Right atrium auricular region (tissue), 2 donors: ENCODE measurements around the gene TMEM140. TPM values are rescaled to one million over a fixed set of nuclear protein-coding genes. Genes with fewer than 3 reads are reported as not detected.

Experiments used
- DNase-seq: peaks from one replicate; pipeline ENCODE4 v3.0.0-alpha.2; 2019; ENCODE audit warnings: low spot score
- H3K27ac ChIP-seq, 2 donors: fragments of 200-600 bp; sonication (generic); 1 replicate in 1 of 2; 2 replicates in 1 of 2; pipeline ENCODE4 v1.5.1; 2016 to 2019
- H3K27me3 ChIP-seq, 2 donors: fragments of 200-600 bp; sonication (generic); one replicate each; pipeline versions ENCODE4 v1.5.1 to v1.6.0; 2017 to 2019
- H3K36me3 ChIP-seq: fragments of 200-600 bp; sonication (generic); one replicate; pipeline ENCODE4 v1.5.1; 2016
- H3K4me1 ChIP-seq, 2 donors: fragments of 200-600 bp; sonication (generic); one replicate each; pipeline versions ENCODE4 v1.5.1 to v1.6.0; 2017 to 2019
- H3K4me3 ChIP-seq, 2 donors: fragments of 200-600 bp; sonication (generic); 1 replicate in 1 of 2; 2 replicates in 1 of 2; pipeline ENCODE4 v1.5.1; 2017 to 2019; ENCODE audit warnings: mild to moderate bottlenecking in 1 of 2, moderate library complexity in 1 of 2
- H3K9me3 ChIP-seq, 2 donors: fragments of 200-600 bp; sonication (generic); one replicate each; pipeline ENCODE4 v1.5.1; 2019
- CTCF ChIP-seq, 2 donors: fragments of 200-600 bp; sonication (generic); IDR thresholded peaks; one replicate each; pipeline ENCODE4 v1.5.1; 2019; ENCODE audit warnings: antibody characterized with exemption in 2 of 2
- total RNA-seq, 2 donors: library from RNA; depleted of rRNA; stranded (reverse); fragments of >200 nt; gene quantifications; one replicate each; pipeline ENCODE4 v1.1.0, GENCODE V29; 2016

TMEM140 gene
- total RNA-seq, 2 donors from 2014 or later, result 10.7 to 14.9 TPM

- H3K4me3 ChIP-seq, result no peak overlapping the region
- peak; percentile 58 for DNase-seq
- peaks cover 34% of the 10 kb centered on the region for H3K36me3 ChIP-seq
Observed at GRCh38 chr7:135168001-135168400, 20.1 kb downstream of the TMEM140 start.

GRCh38 chr7:135168489-135169140 is 20.7 kb downstream of the TMEM140 start:
- Histone ChIP-seq H3K27me3 (no peaks in the 10 kb centered on the region), H3K4me3 (no peak overlapping the region), H3K9me3 (no peaks in the 10 kb centered on the region), H3K27ac (peak overlapping the region; percentile 7 to 97), H3K4me1 (peaks cover 0 to 70% of the 10 kb centered on the region in 2 donors), H3K36me3 (peaks cover 34% of the 10 kb centered on the region)
- DNase-seq, result peak; percentile 54
- TF ChIP-seq CTCF (IDR thresholded peaks at IDR 0.05), result no peak

More at GRCh38 chr7:135168001-135168400, 20.1 kb downstream of the TMEM140 start:
- Histone ChIP-seq H3K27me3 (no peaks in the 10 kb centered on the region), H3K27ac (peak overlapping the region; percentile 7 to 97), H3K9me3 (no peaks in the 10 kb centered on the region), H3K4me1 (peaks cover 0 to 70% of the 10 kb centered on the region in 2 donors)
- no peak for TF ChIP-seq CTCF (IDR thresholded peaks at IDR 0.05)

- TF ChIP-seq CTCF (IDR thresholded peaks at IDR 0.05), result no peak
- peak overlapping the region; percentile 78 to 86 for H3K4me3 ChIP-seq
- no peaks in the 10 kb centered on the region for H3K27me3 ChIP-seq
- H3K27ac ChIP-seq, result peak overlapping the region; percentile 97
- DNase-seq, result peak; percentile 56
- peaks cover 0 to 66% of the 10 kb centered on the region in 2 donors for H3K4me1 ChIP-seq
- no peaks in the 10 kb centered on the region for H3K9me3 ChIP-seq
- H3K36me3 ChIP-seq, result peaks cover 34% of the 10 kb centered on the region
Observed at GRCh38 chr7:135169141-135169963, 21.5 kb downstream of the TMEM140 start.

- H3K27ac ChIP-seq, result peak overlapping the region; percentile 97
- no peak for TF ChIP-seq CTCF (IDR thresholded peaks at IDR 0.05)
- peaks cover 0 to 60% of the 10 kb centered on the region in 2 donors for H3K4me1 ChIP-seq
- no peaks in the 10 kb centered on the region for H3K27me3 ChIP-seq
- H3K4me3 ChIP-seq, result peak overlapping the region; percentile 78 to 86
- no peaks in the 10 kb centered on the region for H3K9me3 ChIP-seq
- H3K36me3 ChIP-seq, result peaks cover 31% of the 10 kb centered on the region
- DNase-seq, result peak; percentile 62
Observed at GRCh38 chr7:135169964-135170273, 22.0 kb downstream of the TMEM140 start.

- TF ChIP-seq CTCF (IDR thresholded peaks at IDR 0.05), result peak; percentile 54 to 91
- H3K4me1 ChIP-seq, result peaks cover 0 to 55% of the 10 kb centered on the region in 2 donors
Observed at GRCh38 chr7:135170274-135170997, 22.6 kb downstream of the TMEM140 start, which contains the start of gene CYREN. TSS of gene CYREN (minus strand) at chr7:135170707. CDS start at chr7:135168922, 1,785 bp downstream.

More at GRCh38 chr7:135170274-135170997, 22.6 kb downstream of the TMEM140 start, which contains the start of gene CYREN:
- H3K36me3 ChIP-seq, result peaks cover 26% of the 10 kb centered on the region
- H3K27ac ChIP-seq, result peak within 1 kb of the TSS; percentile 97
- peak within 1 kb of the TSS; percentile 78 to 86 for H3K4me3 ChIP-seq
- peak; percentile 93 for DNase-seq
- H3K9me3 ChIP-seq, result no peaks in the 10 kb centered on the region
- no peaks in the 10 kb centered on the region for H3K27me3 ChIP-seq
